Measurements from ENCODE around the gene ASPHD2.
"Not testable (repeated sequence)": the region's sequence is repeated elsewhere in the genome, so short reads cannot be mapped to it uniquely, and the experiment has no call there.

The ASPHD2 gene

GRCh38 chr22:26401726-26402125, 27.3 kb upstream of the ASPHD2 start:
- no peak for TF ChIP-seq CTCF (IDR thresholded peaks at IDR 0.05; ENCODE audit: low read depth, low read length)
- DNase-seq (ENCODE audit: extremely low read depth, low read depth): no peak

GRCh38 chr22:26404851-26405421, 24.1 kb upstream of the ASPHD2 start:
- no peak for TF ChIP-seq CTCF (IDR thresholded peaks at IDR 0.05; ENCODE audit: low read depth, low read length)
- no peak for DNase-seq (ENCODE audit: extremely low read depth, low read depth)

- TF ChIP-seq CTCF (IDR thresholded peaks at IDR 0.05; ENCODE audit: low read depth, low read length): no peak
- DNase-seq (ENCODE audit: extremely low read depth, low read depth): no peak
Observed at GRCh38 chr22:26406118-26406517, 22.9 kb upstream of the ASPHD2 start.

- not testable (repeated sequence) for DNase-seq (ENCODE audit: extremely low read depth, low read depth)
Observed at GRCh38 chr22:26408562-26409220, 20.4 kb upstream of the ASPHD2 start.

GRCh38 chr22:26409719-26410335, 19.2 kb upstream of the ASPHD2 start:
- DNase-seq (ENCODE audit: extremely low read depth, low read depth): no peak
- no peak for TF ChIP-seq CTCF (IDR thresholded peaks at IDR 0.05; ENCODE audit: low read depth, low read length)

GRCh38 chr22:26410386-26410785, 18.7 kb upstream of the ASPHD2 start:
- TF ChIP-seq CTCF (IDR thresholded peaks at IDR 0.05; ENCODE audit: low read depth, low read length): no peak
- no peak for DNase-seq (ENCODE audit: extremely low read depth, low read depth)

GRCh38 chr22:26414347-26414746, 14.7 kb upstream of the ASPHD2 start:
- no peak for DNase-seq (ENCODE audit: extremely low read depth, low read depth)
- no peak for TF ChIP-seq CTCF (IDR thresholded peaks at IDR 0.05; ENCODE audit: low read depth, low read length)
